ENCODE measurements around the gene MRPL20.

DNA sequence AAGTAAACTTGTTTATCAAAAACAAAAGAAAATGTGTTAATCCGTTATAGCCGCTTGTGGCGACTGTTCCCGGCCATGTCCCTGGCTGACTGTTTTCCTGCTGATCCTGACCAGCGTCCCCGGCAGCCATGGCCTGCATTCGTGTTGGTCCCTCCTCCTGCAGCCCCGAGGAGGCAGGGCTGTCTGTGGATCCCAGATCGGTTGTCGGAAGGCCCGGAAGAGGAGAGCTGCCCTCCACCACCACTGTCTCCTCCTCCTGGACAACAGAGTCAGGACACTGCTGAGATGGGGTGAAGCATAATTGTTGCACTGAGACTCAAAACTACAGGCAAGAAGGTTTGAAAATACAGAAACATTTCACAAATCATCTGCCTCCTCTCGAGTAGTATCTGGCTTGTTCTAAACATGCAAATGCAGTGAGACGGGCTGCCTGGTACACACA lies 45.1 kb downstream of the MRPL20 start:
- TF ChIP-seq, protein P1, sequence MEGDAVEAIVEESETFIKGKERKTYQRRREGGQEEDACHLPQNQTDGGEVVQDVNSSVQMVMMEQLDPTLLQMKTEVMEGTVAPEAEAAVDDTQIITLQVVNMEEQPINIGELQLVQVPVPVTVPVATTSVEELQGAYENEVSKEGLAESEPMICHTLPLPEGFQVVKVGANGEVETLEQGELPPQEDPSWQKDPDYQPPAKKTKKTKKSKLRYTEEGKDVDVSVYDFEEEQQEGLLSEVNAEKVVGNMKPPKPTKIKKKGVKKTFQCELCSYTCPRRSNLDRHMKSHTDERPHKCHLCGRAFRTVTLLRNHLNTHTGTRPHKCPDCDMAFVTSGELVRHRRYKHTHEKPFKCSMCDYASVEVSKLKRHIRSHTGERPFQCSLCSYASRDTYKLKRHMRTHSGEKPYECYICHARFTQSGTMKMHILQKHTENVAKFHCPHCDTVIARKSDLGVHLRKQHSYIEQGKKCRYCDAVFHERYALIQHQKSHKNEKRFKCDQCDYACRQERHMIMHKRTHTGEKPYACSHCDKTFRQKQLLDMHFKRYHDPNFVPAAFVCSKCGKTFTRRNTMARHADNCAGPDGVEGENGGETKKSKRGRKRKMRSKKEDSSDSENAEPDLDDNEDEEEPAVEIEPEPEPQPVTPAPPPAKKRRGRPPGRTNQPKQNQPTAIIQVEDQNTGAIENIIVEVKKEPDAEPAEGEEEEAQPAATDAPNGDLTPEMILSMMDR (IDR thresholded peaks at IDR 0.05; ENCODE audit: low read depth, low read length) = no peak
- TF ChIP-seq POLR2A (IDR thresholded peaks at IDR 0.05; ENCODE audit: extremely low read depth, insufficient read length) = no peak
- TF ChIP-seq, protein P2, sequence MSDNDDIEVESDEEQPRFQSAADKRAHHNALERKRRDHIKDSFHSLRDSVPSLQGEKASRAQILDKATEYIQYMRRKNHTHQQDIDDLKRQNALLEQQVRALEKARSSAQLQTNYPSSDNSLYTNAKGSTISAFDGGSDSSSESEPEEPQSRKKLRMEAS (IDR thresholded peaks at IDR 0.05; ENCODE audit: low read depth, low read length) = no peak
